Lower leg skin (tissue), 4 donors: ENCODE results near the gene TPBG. TPM values are rescaled to one million over a fixed set of nuclear protein-coding genes. Genes with fewer than 3 reads are reported as not detected.

Experiments
- DNase-seq, 2 donors: peaks; one replicate each; pipeline ENCODE4 v3.0.0-alpha.2; 2019; ENCODE audit warnings: low spot score in 2 of 2
- H3K4me3 ChIP-seq: fragments of 200-600 bp; sonication (generic); 2 replicates; pipeline ENCODE4 v1.5.1; 2017; ENCODE audit warnings: mild to moderate bottlenecking, low read depth; ENCODE audit not compliant: poor library complexity, severe bottlenecking
- CTCF ChIP-seq, 3 donors: fragments of 450-650 bp; IDR thresholded peaks; one replicate each; pipeline ENCODE4 v1.5.1; 2016; ENCODE audit warnings: antibody characterized with exemption in 3 of 3, mild to moderate bottlenecking in 3 of 3, moderate library complexity in 2 of 3
- POLR2A ChIP-seq, 2 donors: fragments of 450-650 bp; IDR thresholded peaks; one replicate each; pipeline ENCODE4 v1.6.1; 2016 to 2017; ENCODE audit warnings: antibody characterized with exemption in 2 of 2, mild to moderate bottlenecking in 1 of 2, moderate library complexity in 1 of 2
- WGBS, 2 donors: methylation state at CpG; one replicate each; pipeline ENCODE4 v1.1.5; 2018; 5-methylcytosine and 5-hydroxymethylcytosine counted together
- intact Hi-C: fragments of 100-400 bp; cut with DNase I; formaldehyde crosslinking; loops from one replicate; pipeline ENCODE4 v1.15.0; 2023; ENCODE audit warnings: low total_unique reads
- total RNA-seq, 4 donors: library from RNA; depleted of rRNA; stranded (reverse); fragments of >200 nt; gene quantifications; one replicate each; pipeline ENCODE4 v1.1.0, GENCODE V29; 2016

Gene TPBG
- total RNA-seq, 4 donors from 2014 or later: 22.3 to 31.2 (median 30.3) TPM

- 75 to 90% methylated on average over 1 of the region's 1 CpG for WGBS, 2 donors
- no peak for TF ChIP-seq CTCF (IDR thresholded peaks at IDR 0.05)
- TF ChIP-seq POLR2A (IDR thresholded peaks at IDR 0.05): no peak
- no peak overlapping the region for H3K4me3 ChIP-seq
- intact Hi-C loops: no loop called here
- no peak for DNase-seq
Measured at GRCh38 chr6:82415820-82416219, 52.2 kb downstream of the TPBG start.

- intact Hi-C loops: no loop called here
- WGBS, 2 donors: 57 to 78% methylated on average over 2 of the region's 2 CpGs
Measured at GRCh38 chr6:82416346-82416745, 52.7 kb downstream of the TPBG start.

More at GRCh38 chr6:82416346-82416745, 52.7 kb downstream of the TPBG start:
- TF ChIP-seq CTCF (IDR thresholded peaks at IDR 0.05) (no peak), POLR2A (IDR thresholded peaks at IDR 0.05) (no peak)
- H3K4me3 ChIP-seq: no peak overlapping the region
- DNase-seq: no peak

Other genes starting within 250 kb of the TPBG start
- 10 to 100 TPM; 10.7 to 15.3 (median 12.6) TPM for gene IBTK, start 116.1 kb upstream of the TPBG start, total RNA-seq